ENCODE results near the gene GRIN2A.

Gene GRIN2A

DNA sequence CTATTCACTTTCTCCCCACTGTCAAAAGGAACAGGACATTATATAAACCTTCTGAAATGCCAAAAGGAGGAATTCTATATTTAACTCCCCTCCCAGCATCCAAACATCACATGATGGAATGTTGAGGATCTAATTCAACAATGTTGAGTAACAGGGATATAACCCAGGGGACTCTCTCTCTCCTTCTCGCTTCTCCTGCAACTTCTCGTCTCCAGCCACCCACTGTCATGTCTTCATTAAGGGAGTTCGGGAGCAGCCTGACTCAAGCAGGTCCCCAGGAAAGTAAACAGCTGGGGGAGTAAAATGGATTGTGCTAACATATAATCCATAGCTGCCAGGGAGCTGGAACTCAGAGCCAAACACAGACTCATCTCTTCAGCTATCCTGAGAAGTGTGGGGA is 51.7 kb downstream of the GRIN2A start:
- no peak for DNase-seq (ENCODE audit: low read depth)

DNA sequence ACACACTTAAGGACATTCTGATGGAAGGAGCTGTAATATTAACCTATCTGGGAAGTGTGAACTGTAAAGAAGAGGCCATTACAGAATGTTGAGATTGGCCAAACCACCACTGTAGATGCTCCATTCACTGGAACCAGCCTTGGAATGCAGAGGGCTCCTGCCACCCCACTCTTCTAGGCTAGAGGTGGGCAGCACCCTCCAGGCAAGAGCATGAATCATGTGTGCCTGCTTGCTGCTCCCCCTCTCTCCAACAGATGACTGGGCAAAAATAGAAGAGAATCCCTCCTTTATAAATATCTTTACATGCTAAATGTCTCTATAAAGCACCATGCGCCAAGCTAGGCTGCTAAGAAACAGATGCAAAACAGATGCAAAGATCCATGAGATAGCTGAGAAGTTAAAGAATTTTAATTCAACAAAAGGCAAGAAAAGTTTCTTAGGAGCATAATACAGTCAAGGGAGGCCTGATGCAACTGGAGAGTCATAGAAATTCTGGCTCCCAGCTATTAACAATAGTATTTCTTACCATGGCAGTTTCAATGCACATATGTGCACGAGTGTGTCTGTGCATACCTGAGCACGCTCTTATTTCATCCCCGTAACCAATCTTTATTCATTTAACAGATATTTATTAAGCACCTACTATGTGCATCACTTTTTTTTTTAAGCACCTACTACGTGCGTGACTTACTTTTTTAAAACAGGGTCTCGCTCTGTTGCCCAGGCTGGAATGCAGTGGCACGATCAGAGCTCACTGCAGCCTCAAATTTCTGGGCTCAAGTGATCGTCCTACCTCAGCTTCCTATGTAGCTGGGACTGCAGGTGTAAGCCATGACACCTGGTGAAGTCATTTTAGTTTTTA is 53.6 kb downstream of the GRIN2A start:
- DNase-seq (ENCODE audit: low read depth) = no peak

DNA sequence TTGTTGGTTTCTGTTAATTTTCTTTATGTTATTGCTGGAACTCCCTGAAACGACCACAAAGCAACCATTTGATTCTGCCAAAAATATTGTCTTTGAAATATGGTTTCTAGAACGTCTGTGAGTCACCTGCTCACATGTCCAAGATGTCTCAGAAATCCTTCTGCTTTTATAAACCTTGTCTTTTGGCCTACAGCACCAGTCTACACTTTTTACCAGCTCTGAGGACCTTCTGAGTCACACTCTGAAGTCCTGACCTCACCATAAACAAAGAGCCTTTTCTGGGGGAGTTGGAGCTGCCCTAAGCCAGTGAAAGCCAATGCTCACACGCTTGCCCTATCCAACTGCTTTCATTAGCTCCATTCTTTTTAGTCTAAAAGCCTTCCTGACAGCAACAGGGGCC is 55.5 kb downstream of the GRIN2A start:
- DNase-seq (ENCODE audit: low read depth) = no peak

- DNase-seq (ENCODE audit: low read depth) = no peak
These were observed 59.1 kb downstream of the GRIN2A start for GRCh38 chr16:10123141-10123540.

DNA sequence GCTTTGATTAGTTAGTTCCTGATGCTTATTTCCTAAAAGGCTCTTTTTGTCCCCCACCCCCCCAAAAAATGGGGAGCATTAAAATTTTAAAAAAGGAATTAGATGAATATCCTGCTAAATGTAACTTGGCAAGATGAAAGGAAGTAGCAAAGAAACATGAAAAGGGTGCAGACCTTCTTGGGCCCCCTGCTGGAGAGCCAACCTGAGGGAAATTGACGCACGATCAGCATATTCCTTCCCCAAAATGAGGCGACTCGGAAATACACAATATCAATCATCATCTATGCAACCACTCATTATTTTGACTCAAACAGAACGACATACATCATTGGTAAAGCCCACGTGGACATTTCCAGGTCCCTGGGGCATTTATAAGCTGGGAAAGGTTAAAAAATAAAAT is 59.7 kb downstream of the GRIN2A start:
- no peak for DNase-seq (ENCODE audit: low read depth)

GRCh38 chr16:10121897-10122425 is 60.3 kb downstream of the GRIN2A start:
- DNase-seq (ENCODE audit: low read depth) = no peak

- DNase-seq (ENCODE audit: low read depth) = no peak
These were observed 60.7 kb downstream of the GRIN2A start for GRCh38 chr16:10121491-10121890.

GRCh38 chr16:10120953-10121352 is 61.3 kb downstream of the GRIN2A start:
- DNase-seq (ENCODE audit: low read depth) = no peak

- no peak for DNase-seq (ENCODE audit: low read depth)
These were observed 67.8 kb downstream of the GRIN2A start for GRCh38 chr16:10114409-10114808.

DNA sequence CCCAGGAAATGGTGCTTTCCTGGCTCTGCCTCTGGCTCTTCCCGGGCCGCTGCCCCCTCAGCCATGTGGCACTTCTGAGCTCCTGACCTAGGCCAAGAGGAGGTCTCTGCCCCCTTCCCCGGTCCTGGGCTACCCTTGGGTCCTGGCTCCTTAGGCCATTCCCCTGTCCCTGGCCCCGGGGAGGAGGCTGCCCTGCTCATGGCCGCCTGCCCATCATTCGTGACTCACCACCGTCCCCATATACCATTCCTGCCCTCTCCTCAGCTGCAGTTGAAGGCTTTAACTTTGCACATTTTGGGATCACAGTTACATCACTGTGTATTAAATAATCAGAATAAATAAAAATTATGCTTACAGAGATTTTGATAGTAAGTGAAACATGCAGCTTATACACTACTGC is 69.0 kb downstream of the GRIN2A start:
- DNase-seq (ENCODE audit: low read depth) = no peak

- DNase-seq (ENCODE audit: low read depth) = no peak
These were observed 70.2 kb downstream of the GRIN2A start for GRCh38 chr16:10112021-10112420.

DNA sequence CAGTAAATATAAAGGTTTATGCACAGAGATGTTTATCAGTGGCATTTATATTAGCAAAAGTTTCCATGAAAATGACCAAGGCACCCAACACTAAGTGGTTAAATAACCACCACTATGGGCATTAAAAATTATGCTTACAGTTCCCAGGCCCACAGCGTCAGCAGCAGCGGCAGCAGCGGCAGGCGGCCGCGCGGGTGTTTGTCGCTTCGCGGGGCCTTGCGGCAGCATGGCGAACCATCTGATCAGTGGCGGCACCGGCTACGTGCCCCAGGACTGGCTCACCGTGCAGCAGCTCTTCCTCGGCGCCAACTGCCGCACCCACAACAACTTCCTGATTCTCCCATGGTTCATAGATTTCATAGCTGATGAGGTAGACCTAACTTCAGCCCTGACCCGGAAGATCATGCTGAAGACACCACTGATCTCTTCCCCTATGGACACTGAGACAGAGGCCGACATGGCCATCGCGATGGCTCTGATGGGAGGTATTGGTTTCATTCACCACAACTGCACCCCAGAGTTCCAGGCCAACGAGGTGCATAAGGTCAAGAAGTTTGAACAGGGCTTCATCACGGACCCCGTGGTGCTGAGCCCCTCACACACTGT is 71.0 kb downstream of the GRIN2A start:
- no peak for DNase-seq (ENCODE audit: low read depth)

DNA sequence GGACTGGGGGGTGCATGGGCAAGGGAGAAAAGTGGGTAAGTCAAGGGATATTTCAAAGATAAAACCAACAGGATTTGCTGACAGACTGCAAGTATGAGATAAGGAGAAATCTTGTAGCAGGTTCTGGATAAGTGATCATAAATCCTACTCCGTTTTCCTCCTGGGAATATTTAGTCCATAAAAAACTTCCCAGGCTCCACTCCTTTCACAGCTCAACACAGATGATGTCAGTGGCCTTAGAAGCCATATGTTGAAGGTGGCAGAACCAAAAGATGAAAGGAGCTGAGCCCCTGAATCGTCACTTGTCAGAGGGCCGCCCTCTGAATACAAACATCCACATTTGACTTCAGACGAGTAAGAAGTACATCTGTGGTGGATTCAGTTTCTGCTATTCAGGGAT is 71.7 kb downstream of the GRIN2A start:
- no peak for DNase-seq (ENCODE audit: low read depth)

DNA sequence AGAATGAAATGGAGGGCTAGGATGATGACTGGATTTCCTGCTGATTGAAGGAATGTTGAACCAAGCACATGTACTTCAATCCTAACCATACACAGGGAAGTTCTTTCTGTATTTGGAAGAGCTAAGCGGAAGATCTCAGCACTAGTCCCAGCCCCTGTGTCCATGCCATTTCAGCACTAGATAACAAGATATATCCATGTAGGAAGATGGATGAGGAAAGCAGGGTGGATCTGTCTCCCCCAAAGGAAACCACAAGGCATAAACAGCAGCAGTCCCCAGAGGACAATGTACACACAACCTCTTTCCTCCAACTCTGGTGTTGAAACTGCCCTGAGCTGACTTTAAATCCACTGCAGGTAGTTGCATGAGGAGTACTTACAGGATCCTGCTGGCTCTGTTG is 75.1 kb downstream of the GRIN2A start:
- DNase-seq (ENCODE audit: low read depth) = no peak

DNA sequence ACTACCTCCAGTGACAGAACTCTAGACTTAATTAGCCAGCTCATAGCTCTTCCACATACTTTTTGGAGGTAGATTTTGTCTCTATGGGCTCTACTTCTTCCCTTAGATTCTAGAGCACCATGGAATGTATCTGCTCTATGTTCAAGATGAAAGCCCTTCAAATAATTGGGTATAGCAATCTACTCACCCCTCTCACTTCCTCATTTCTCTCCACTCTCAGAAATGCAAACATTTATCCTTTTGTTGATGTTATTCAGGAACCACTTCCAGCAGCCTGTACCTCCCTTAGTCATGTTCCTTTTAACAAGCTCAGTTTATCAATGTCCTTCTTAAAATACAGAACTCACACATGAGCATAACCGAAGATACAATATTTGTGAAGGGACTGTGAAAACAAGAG is 78.5 kb downstream of the GRIN2A start:
- DNase-seq (ENCODE audit: low read depth) = no peak

DNA sequence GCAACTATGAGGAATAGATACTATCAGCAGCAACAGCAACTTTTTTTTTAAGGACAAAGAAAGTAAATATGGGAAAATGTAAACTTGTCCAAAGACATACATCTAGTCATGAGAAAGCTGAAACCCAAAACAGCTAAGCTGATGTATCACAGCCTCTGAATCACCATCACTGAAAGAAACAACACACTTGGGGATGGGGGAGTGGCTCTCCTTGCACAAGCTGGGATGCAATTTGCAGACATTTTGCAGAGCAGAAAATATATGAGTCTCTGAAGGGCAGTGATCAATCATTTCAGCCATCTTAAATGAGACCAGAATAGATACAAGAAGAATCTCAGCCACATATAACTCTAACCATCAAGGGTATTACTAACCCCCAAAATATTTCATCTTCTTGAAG is 79.1 kb downstream of the GRIN2A start:
- no peak for DNase-seq (ENCODE audit: low read depth)

- no peak for DNase-seq (ENCODE audit: low read depth)
These were observed 81.4 kb downstream of the GRIN2A start for GRCh38 chr16:10100829-10101228.

GRCh38 chr16:10098991-10099390 is 83.2 kb downstream of the GRIN2A start:
- no peak for DNase-seq (ENCODE audit: low read depth)

DNA sequence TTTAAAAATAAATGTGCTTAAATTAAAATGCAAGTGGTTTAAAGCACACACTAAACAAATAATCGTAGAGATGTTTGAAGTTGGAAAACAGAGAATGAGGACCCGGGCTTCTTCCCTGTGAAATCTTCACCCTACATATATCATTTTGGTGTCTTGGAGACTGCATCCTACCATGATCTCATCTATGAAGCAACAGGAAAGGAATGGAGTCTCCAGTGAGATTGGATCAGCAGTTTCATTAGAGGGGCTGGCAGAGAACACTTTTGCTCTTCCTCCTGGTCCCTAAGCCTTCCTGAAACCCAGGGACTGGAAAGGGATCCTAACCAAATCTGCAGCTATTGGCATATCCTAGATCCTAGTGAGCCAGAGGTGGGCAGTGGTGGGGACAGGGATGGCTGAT is 85.0 kb downstream of the GRIN2A start:
- no peak for DNase-seq (ENCODE audit: low read depth)

GRCh38 chr16:10093576-10093975 is 88.7 kb downstream of the GRIN2A start:
- DNase-seq (ENCODE audit: low read depth) = no peak

DNA sequence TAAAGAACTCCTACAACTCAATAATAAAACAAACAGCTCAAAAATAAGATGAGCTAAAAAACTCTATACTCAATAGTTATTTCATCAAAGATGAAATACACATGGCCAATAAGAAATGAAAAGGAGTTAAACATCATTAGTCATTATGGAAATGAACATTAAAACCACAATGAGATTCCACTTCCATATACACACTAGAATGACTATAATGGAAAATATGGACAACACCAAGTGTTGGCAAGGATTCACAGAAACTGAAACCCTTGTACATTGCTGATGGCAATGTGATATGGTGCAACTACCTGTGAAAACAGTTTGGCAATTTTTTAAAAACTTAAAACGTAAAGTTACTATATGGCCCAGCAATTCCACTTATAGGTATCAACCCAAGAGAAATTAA is 91.4 kb downstream of the GRIN2A start:
- no peak for DNase-seq (ENCODE audit: low read depth)

DNA sequence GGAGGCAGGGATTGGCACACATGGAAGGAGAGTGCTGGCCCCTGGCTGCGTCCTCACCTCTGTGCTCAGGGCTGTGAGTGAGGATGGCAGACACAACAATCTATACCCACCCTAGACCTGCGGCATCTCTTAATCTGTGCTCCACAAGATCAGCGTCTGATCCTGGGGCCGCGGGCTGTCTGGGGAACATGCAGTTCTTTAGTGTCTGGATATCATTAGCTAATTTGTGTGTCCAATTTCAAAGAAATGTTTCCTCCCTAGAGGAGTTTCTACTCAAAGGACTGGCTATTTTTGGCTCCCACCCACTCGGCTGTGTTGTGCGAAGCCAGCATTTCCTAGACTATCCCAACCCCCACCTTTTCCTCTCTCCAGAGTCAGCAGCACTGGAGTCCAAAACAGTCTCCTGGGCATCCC is 93.8 kb downstream of the GRIN2A start:
- no peak for DNase-seq (ENCODE audit: low read depth)

- DNase-seq (ENCODE audit: low read depth) = no peak
These were observed 95.1 kb downstream of the GRIN2A start for GRCh38 chr16:10087151-10087550.

- DNase-seq (ENCODE audit: low read depth) = no peak
These were observed 95.6 kb downstream of the GRIN2A start for GRCh38 chr16:10086620-10087019.
